Endometrial microvascular endothelial cells (primary cell): ENCODE measurements around the gene AXL. TPM values are rescaled to one million over a fixed set of nuclear protein-coding genes. Genes with fewer than 3 reads are reported as not detected.
"Not testable (repeated sequence)": the region's sequence is repeated elsewhere in the genome, so short reads cannot be mapped to it uniquely, and the experiment has no call there.

Experiments used
- in situ Hi-C: cut with HindIII; loops from 2 replicates; pipeline ENCODE4 v1.10.0; 2017; ENCODE audit warnings: low sequenced_read_pairs, low pct_unique_long_range_greater_than_20kb; ENCODE audit errors: inconsistent ontology term
- total RNA-seq: library from RNA; depleted of rRNA; stranded (reverse); fragments of >200 nt; gene quantifications from one replicate; pipeline ENCODE4 v1.2.3, GENCODE V29; 2015; ENCODE audit errors: inconsistent ontology term

Gene AXL
- total RNA-seq, 1 donor from 2014 or later: 270 TPM

GRCh38 chr19:41264581-41265394 lies 45.8 kb downstream of the AXL start:
- in situ Hi-C loops: no loop called here

- in situ Hi-C loops: no loop called here
These were observed 46.6 kb downstream of the AXL start for GRCh38 chr19:41265395-41266153.

- in situ Hi-C loops: no loop called here
These were observed 50.0 kb downstream of the AXL start for GRCh38 chr19:41269055-41269454.

- in situ Hi-C loops: no loop called here
These were observed 50.5 kb downstream of the AXL start for GRCh38 chr19:41269571-41269970.

- in situ Hi-C loops: no loop called here
These were observed 54.1 kb downstream of the AXL start for GRCh38 chr19:41273076-41273475.

- in situ Hi-C loops: no loop called here
These were observed 55.8 kb downstream of the AXL start for GRCh38 chr19:41274802-41275201.

- in situ Hi-C loops: no loop called here
These were observed 57.2 kb downstream of the AXL start for GRCh38 chr19:41276231-41276630.

GRCh38 chr19:41278478-41278877 lies 59.5 kb downstream of the AXL start:
- in situ Hi-C loops: no loop called here

GRCh38 chr19:41288673-41289530 lies 69.9 kb downstream of the AXL start:
- in situ Hi-C loops: no loop called here

GRCh38 chr19:41289814-41290213 lies 70.8 kb downstream of the AXL start:
- in situ Hi-C loops: not testable (repeated sequence)

- in situ Hi-C loops: no loop called here
These were observed 75.4 kb downstream of the AXL start for GRCh38 chr19:41294393-41294792.

GRCh38 chr19:41295499-41295898 lies 76.5 kb downstream of the AXL start:
- in situ Hi-C loops: no loop called here

GRCh38 chr19:41296433-41296871 lies 77.4 kb downstream of the AXL start:
- in situ Hi-C loops: no loop called here

- in situ Hi-C loops: no loop called here
These were observed 78.8 kb downstream of the AXL start for GRCh38 chr19:41297628-41298347.

GRCh38 chr19:41298348-41298964 lies 79.4 kb downstream of the AXL start:
- in situ Hi-C loops: no loop called here

GRCh38 chr19:41299046-41299754 lies 80.2 kb downstream of the AXL start:
- in situ Hi-C loops: no loop called here

GRCh38 chr19:41299755-41300089 lies 80.7 kb downstream of the AXL start:
- in situ Hi-C loops: no loop called here

GRCh38 chr19:41300555-41300954 lies 81.5 kb downstream of the AXL start:
- in situ Hi-C loops: no loop called here
